ENCODE data around the gene MPLKIP.
"Not testable (repeated sequence)": the region's sequence is repeated elsewhere in the genome, so short reads cannot be mapped to it uniquely, and the experiment has no call there.

MPLKIP gene
- 13.7 to 15.0 reads per million in 2 donors for total RNA-seq

GRCh38 chr7:40134428-40135316, at the start of gene MPLKIP, which contains the start of gene SUGCT:
Gene MPLKIP, minus strand, starts transcription at chr7:40134622. Its CDS starts 55 bp downstream, at chr7:40134567.
Gene SUGCT, plus strand, starts transcription at chr7:40135005.
- peak; percentile 69 to 91 (median 80) for DNase-seq

- no peak for DNase-seq
Measured at GRCh38 chr7:40182452-40182851, 48.0 kb upstream of the MPLKIP start.

- DNase-seq = peak in 1 of 5 experiments; percentile 2
Measured at GRCh38 chr7:40177071-40177470, 42.6 kb upstream of the MPLKIP start.

- no peak for DNase-seq
Measured at GRCh38 chr7:40175725-40176510, 41.5 kb upstream of the MPLKIP start.

GRCh38 chr7:40175256-40175655, 40.8 kb upstream of the MPLKIP start:
- not testable (repeated sequence) for DNase-seq

- not testable (repeated sequence) for DNase-seq
Measured at GRCh38 chr7:40173121-40173520, 38.7 kb upstream of the MPLKIP start.

- DNase-seq = not testable (repeated sequence)
Measured at GRCh38 chr7:40168266-40168665, 33.8 kb upstream of the MPLKIP start.

- DNase-seq = no peak
Measured at GRCh38 chr7:40167291-40167690, 32.9 kb upstream of the MPLKIP start.

- DNase-seq = no peak
Measured at GRCh38 chr7:40165216-40165615, 30.8 kb upstream of the MPLKIP start.

GRCh38 chr7:40162516-40162915, 28.1 kb upstream of the MPLKIP start:
- DNase-seq = no peak

GRCh38 chr7:40156988-40157387, 22.6 kb upstream of the MPLKIP start:
- DNase-seq = no peak

- no peak for DNase-seq
Measured at GRCh38 chr7:40151504-40151903, 17.1 kb upstream of the MPLKIP start.

GRCh38 chr7:40148671-40149070, 14.2 kb upstream of the MPLKIP start:
- DNase-seq = no peak

- DNase-seq = not testable (repeated sequence)
Measured at GRCh38 chr7:40148247-40148580, 13.8 kb upstream of the MPLKIP start.

- no peak for DNase-seq
Measured at GRCh38 chr7:40147371-40148246, 13.2 kb upstream of the MPLKIP start.

- DNase-seq = not testable (repeated sequence)
Measured at GRCh38 chr7:40145596-40146130, 11.2 kb upstream of the MPLKIP start.

GRCh38 chr7:40141916-40142315, 7.5 kb upstream of the MPLKIP start:
- not testable (repeated sequence) for DNase-seq

GRCh38 chr7:40139891-40140290, 5.5 kb upstream of the MPLKIP start:
- DNase-seq = not testable (repeated sequence)

GRCh38 chr7:40138973-40139372, 4.6 kb upstream of the MPLKIP start:
- DNase-seq = no peak

GRCh38 chr7:40137563-40137962, 3.1 kb upstream of the MPLKIP start:
- no peak for DNase-seq

GRCh38 chr7:40135317-40135610, 842 bp upstream of the MPLKIP start:
- no peak for DNase-seq

All from T-helper 2 cell (primary cell).